GM18517 (cell line): ENCODE measurements around the gene CHMP4B.

Experiments used
- ATAC-seq: cut with Tn5 transposase; IDR thresholded peaks from one replicate; pipeline ENCODE4 v1.9.1; 2021; ENCODE audit warnings: mild to moderate bottlenecking, moderate library complexity; ENCODE audit not compliant: unreplicated experiment

The CHMP4B gene

GRCh38 chr20:33889312-33889711 is 78.2 kb downstream of the CHMP4B start:
- ATAC-seq: no peak

- no peak for ATAC-seq
Observed at GRCh38 chr20:33890557-33890956, 79.4 kb downstream of the CHMP4B start.

GRCh38 chr20:33893314-33893713 is 82.2 kb downstream of the CHMP4B start:
- no peak for ATAC-seq

GRCh38 chr20:33894798-33895197 is 83.7 kb downstream of the CHMP4B start:
- no peak for ATAC-seq

GRCh38 chr20:33896509-33896908 is 85.4 kb downstream of the CHMP4B start:
- ATAC-seq: no peak

- no peak for ATAC-seq
Observed at GRCh38 chr20:33897313-33897912, 86.3 kb downstream of the CHMP4B start.

GRCh38 chr20:33899106-33899505 is 88.0 kb downstream of the CHMP4B start:
- ATAC-seq: no peak

GRCh38 chr20:33900521-33901131 is 89.5 kb downstream of the CHMP4B start:
- no peak for ATAC-seq

- ATAC-seq: no peak
Observed at GRCh38 chr20:33901132-33901523, 90.0 kb downstream of the CHMP4B start.

- ATAC-seq: no peak
Observed at GRCh38 chr20:33902011-33902410, 90.9 kb downstream of the CHMP4B start.
